Hepatocyte (in vitro differentiated cells): ENCODE results near the gene LMCD1. TPM values are rescaled to one million over a fixed set of nuclear protein-coding genes. Genes with fewer than 3 reads are reported as not detected.

Experiments
- DNase-seq: peaks from one replicate; pipeline ENCODE4 v3.0.0-alpha.2; 2016; ENCODE audit warnings: low spot score
- H2AFZ ChIP-seq: fragments of 200-600 bp; sonication (generic); 2 replicates; pipeline ENCODE4 v1.6.0; 2016; ENCODE audit warnings: antibody characterized with exemption, mild to moderate bottlenecking
- H3K27ac ChIP-seq: fragments of 200-600 bp; sonication (generic); 2 replicates; pipeline ENCODE4 v1.5.1; 2016; ENCODE audit warnings: mild to moderate bottlenecking
- H3K27me3 ChIP-seq: fragments of 200-600 bp; sonication (generic); 2 replicates; pipeline ENCODE4 v1.6.1; 2016
- H3K36me3 ChIP-seq: fragments of 200-600 bp; sonication (generic); replicated peaks from 2 replicates; pipeline ENCODE4 v1.5.1; 2016; ENCODE audit warnings: low read depth; ENCODE audit not compliant: insufficient read depth
- H3K4me1 ChIP-seq: fragments of 200-600 bp; sonication (generic); 2 replicates; pipeline ENCODE4 v1.5.1; 2016; ENCODE audit warnings: mild to moderate bottlenecking, moderate library complexity; ENCODE audit not compliant: insufficient read depth
- H3K4me2 ChIP-seq: fragments of 200-600 bp; sonication (generic); 2 replicates; pipeline ENCODE4 v1.6.0; 2016
- H3K4me3 ChIP-seq: fragments of 200-600 bp; sonication (generic); 2 replicates; pipeline ENCODE4 v1.5.1; 2016; ENCODE audit warnings: mild to moderate bottlenecking
- H3K79me2 ChIP-seq: fragments of 200-600 bp; sonication (generic); 2 replicates; pipeline ENCODE4 v1.6.0; 2017; ENCODE audit warnings: mild to moderate bottlenecking
- H3K9me2 ChIP-seq: fragments of 200-600 bp; sonication (generic); replicated peaks from 2 replicates; pipeline ENCODE4 v1.6.0; 2017; ENCODE audit warnings: mild to moderate bottlenecking; ENCODE audit not compliant: insufficient read depth
- H3K9me3 ChIP-seq: fragments of 200-600 bp; sonication (generic); 2 replicates; pipeline ENCODE4 v1.5.1; 2016; ENCODE audit warnings: low read depth, mild to moderate bottlenecking
- H4K20me1 ChIP-seq: fragments of 200-600 bp; sonication (generic); 2 replicates; pipeline ENCODE4 v1.6.0; 2016; ENCODE audit warnings: mild to moderate bottlenecking; ENCODE audit not compliant: insufficient read depth, poor library complexity, severe bottlenecking
- CTCF ChIP-seq: fragments of 200-600 bp; sonication (generic); IDR thresholded peaks from 2 replicates; pipeline ENCODE4 v1.5.1; 2016; ENCODE audit warnings: antibody characterized with exemption, mild to moderate bottlenecking; ENCODE audit not compliant: poor library complexity
- EZH2 ChIP-seq: fragments of 200-600 bp; sonication (generic); IDR thresholded peaks from 2 replicates; pipeline ENCODE4 v1.6.1; 2016; ENCODE audit warnings: antibody characterized with exemption, mild to moderate bottlenecking, borderline replicate concordance
- EZH2phosphoT487 ChIP-seq: fragments of 200-600 bp; sonication (generic); IDR thresholded peaks from one replicate; pipeline ENCODE4 v1.6.1; 2018; ENCODE audit warnings: antibody characterized with exemption, mild to moderate bottlenecking, low read depth, moderate library complexity; ENCODE audit not compliant: unreplicated experiment, severe bottlenecking
- WGBS: methylation state at CpG from one replicate; pipeline ENCODE4 v1.1.6; 2016; ENCODE audit warnings: low lambda C conversion rate; ENCODE audit errors: missing lambda C conversion rate; 5-methylcytosine and 5-hydroxymethylcytosine counted together
- polyA plus RNA-seq: library from polyadenylated mRNA; unstranded; fragments of >200 nt; fragmentation: Nextera tagmentation; extraction: Ambion mirVana; gene quantifications from 2 replicates; pipeline ENCODE4 v1.2.1, GENCODE V29; 2016
- total RNA-seq: library from RNA; depleted of rRNA; stranded (reverse); fragments of >200 nt; gene quantifications from 2 replicates; pipeline ENCODE4 v1.2.3, GENCODE V29; 2014

LMCD1 gene
- total and polyA plus RNA-seq, 2 experiments from 2014 or later = 195 to 347 TPM

DNA sequence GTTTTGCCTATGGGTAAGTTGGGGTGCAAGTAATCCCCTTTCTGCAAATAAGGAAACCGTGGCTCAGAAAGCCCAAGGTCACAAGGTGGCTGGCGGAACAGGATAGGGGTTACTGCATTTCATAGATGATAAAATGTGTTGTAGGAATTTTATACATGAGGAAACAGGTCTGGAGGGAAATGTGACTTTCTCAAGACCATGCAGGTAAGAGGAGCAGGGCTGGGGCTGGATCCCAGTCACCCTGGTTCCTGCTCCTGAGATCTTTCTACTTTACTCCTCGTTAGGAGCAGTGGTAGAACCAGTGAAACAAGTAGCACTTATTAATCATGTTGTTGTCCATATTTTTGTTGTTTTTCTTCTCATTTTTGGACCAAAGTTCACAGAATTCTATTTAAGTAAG, 79.8 kb downstream of the LMCD1 start:
- no peak for TF ChIP-seq CTCF
- no peak for TF ChIP-seq EZH2phosphoT487
- TF ChIP-seq EZH2 = no peak
- Histone ChIP-seq H4K20me1 (no peaks in the 10 kb centered on the region), H2AFZ (no peak overlapping the region), H3K36me3 (no peaks in the 10 kb centered on the region), H3K9me2 (no peaks in the 10 kb centered on the region), H3K4me2 (no peak overlapping the region), H3K27ac (no peak overlapping the region), H3K79me2 (no peaks in the 10 kb centered on the region), H3K4me3 (no peak overlapping the region), H3K9me3 (no peaks in the 10 kb centered on the region), H3K27me3 (no peaks in the 10 kb centered on the region), H3K4me1 (no peaks in the 10 kb centered on the region)
- no peak for DNase-seq
- WGBS = 85% methylated on average over 3 of the region's 3 CpGs

DNA sequence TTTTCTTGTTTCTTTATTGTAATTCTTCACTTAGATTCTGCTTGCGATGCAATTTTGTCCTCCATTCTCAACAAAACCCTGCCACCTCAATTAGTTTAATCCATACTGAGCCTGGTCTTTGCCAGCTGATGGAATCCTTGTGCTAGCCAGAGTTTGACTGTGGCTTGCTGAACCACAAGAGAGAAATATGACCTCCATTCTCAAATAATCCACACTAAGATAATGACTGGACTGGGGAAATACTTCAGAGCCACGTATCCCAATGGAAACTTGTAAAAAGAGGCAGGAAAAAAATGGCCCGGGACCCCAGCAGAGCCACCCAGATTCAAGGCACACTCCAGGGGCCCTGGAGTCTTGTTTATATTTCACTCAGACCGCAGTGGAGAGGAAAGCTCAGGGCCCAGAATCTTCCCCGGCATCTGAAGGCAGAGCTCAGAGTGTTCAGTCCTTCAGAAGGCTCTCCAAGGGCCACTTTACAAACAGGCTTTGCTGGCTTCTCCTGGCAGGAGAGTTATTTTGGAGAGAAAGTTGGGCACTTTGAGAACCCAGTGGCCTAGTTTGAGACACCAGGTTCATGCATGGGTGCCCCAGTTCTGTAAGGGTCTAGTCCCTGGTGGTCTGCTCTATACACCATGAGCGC, 80.3 kb downstream of the LMCD1 start:
- Histone ChIP-seq H2AFZ (no peak overlapping the region), H3K79me2 (no peaks in the 10 kb centered on the region), H3K9me3 (no peaks in the 10 kb centered on the region), H4K20me1 (no peaks in the 10 kb centered on the region), H3K27me3 (no peaks in the 10 kb centered on the region), H3K27ac (no peak overlapping the region), H3K36me3 (no peaks in the 10 kb centered on the region), H3K9me2 (no peaks in the 10 kb centered on the region), H3K4me2 (no peak overlapping the region), H3K4me1 (no peaks in the 10 kb centered on the region), H3K4me3 (no peak overlapping the region)
- no peak for DNase-seq
- 79% methylated on average over 6 of the region's 6 CpGs for WGBS
- no peak for TF ChIP-seq CTCF
- no peak for TF ChIP-seq EZH2
- no peak for TF ChIP-seq EZH2phosphoT487

DNA sequence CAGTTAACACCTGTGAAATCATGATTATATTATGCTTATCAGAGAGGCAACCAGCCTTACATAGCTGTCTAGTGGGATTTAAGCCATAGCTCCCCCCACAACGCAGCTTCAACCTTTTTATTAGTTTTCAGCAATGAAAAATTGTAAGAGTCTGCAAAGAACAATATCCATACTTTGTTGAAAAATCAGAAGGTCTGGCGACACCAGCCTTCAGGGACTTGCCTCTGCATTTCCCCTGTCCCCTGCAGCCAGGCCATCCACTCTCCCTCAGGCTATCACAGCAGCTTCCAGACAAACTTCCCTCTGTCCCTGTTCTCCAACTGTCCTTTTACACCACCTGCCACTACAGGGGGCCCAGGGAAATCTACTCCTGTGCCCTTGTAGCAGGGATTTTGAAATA, 83.0 kb downstream of the LMCD1 start:
- Histone ChIP-seq H3K4me2 (no peak overlapping the region), H3K27ac (no peak overlapping the region), H3K9me3 (no peaks in the 10 kb centered on the region), H3K27me3 (no peaks in the 10 kb centered on the region), H3K79me2 (no peaks in the 10 kb centered on the region), H3K9me2 (no peaks in the 10 kb centered on the region), H3K4me3 (no peak overlapping the region), H4K20me1 (no peaks in the 10 kb centered on the region), H2AFZ (no peak overlapping the region), H3K4me1 (no peaks in the 10 kb centered on the region), H3K36me3 (no peaks in the 10 kb centered on the region)
- TF ChIP-seq EZH2 (no peak), CTCF (no peak), EZH2phosphoT487 (no peak)
- DNase-seq = no peak
- WGBS = 86% methylated on average over 2 of the region's 2 CpGs
